Kidney (tissue), 14 donors: ENCODE measurements around the gene NKX2-4. TPM values are rescaled to one million over a fixed set of nuclear protein-coding genes. Genes with fewer than 3 reads are reported as not detected.

Source experiments
- DNase-seq, 5 donors: peaks; one replicate each; pipeline ENCODE4 v3.0.0-alpha.2; 2013 to 2020
- FAIRE-seq: peaks from 2 replicates; lab custom pipeline; 2012; peaks lifted over from hg19 to GRCh38; lab: Jason Lieb, UNC
- H3K27ac ChIP-seq, 2 donors: one replicate each; pipeline ENCODE4 v1.7.0; 2013; ENCODE audit warnings: low read depth in 2 of 2, low read length in 2 of 2, inconsistent platforms in 1 of 2
- H3K27me3 ChIP-seq: one replicate; pipeline ENCODE4 v1.7.1; 2013; ENCODE audit warnings: low read length, inconsistent platforms; ENCODE audit not compliant: control insufficient read depth, insufficient read depth
- H3K36me3 ChIP-seq, 3 donors: one replicate each; pipeline versions ENCODE4 v1.7.0 to v1.7.1; 2013; ENCODE audit warnings: low read length in 3 of 3, control low read depth in 1 of 3, inconsistent platforms in 1 of 3; ENCODE audit not compliant: insufficient read depth in 3 of 3, control insufficient read depth in 2 of 3
- H3K4me1 ChIP-seq, 3 donors: one replicate each; pipeline versions ENCODE4 v1.7.0 to v1.7.1; 2013; ENCODE audit warnings: low read length in 3 of 3, inconsistent platforms in 1 of 3, low read depth in 1 of 3; ENCODE audit not compliant: control insufficient read depth in 2 of 3, insufficient read depth in 2 of 3
- H3K4me3 ChIP-seq, 3 donors: one replicate each; pipeline versions ENCODE4 v1.7.0 to v1.8.1; 2013; ENCODE audit warnings: low read length in 3 of 3, control low read depth in 1 of 3, inconsistent platforms in 1 of 3
- H3K9ac ChIP-seq, 3 donors: one replicate each; pipeline versions ENCODE4 v1.7.0 to v1.7.1; 2013; ENCODE audit warnings: low read length in 3 of 3, control low read depth in 1 of 3, inconsistent platforms in 1 of 3
- H3K9me3 ChIP-seq, 3 donors: one replicate each; pipeline versions ENCODE4 v1.7.0 to v1.7.1; 2013; ENCODE audit warnings: low read length in 3 of 3, control low read depth in 1 of 3, inconsistent platforms in 1 of 3; ENCODE audit not compliant: control insufficient read depth in 2 of 3, insufficient read depth in 1 of 3
- intact Hi-C: fragments of 100-400 bp; cut with DNase I; formaldehyde crosslinking; loops from one replicate; pipeline ENCODE4 v1.11.1; 2022
- polyA plus RNA-seq: library from polyadenylated mRNA; stranded (reverse); fragments of 350-450 nt; fragmentation: Illumina TruSeq; extraction: RNeasy Lipid Tissue Mini Kit (QIAGEN cat#74804); gene quantifications from one replicate; pipeline ENCODE4 v1.2.3, GENCODE V29; 2014; ENCODE audit warnings: low read depth, low replicate concordance; ENCODE audit not compliant: insufficient read depth
- total RNA-seq: library from RNA; stranded (reverse); fragmentation: NEBNext Ultra II Directional; extraction: Animal tissue kit (Norgen Biotek cat#: 25700); gene quantifications from one replicate; pipeline ENCODE4 v1.2.1, GENCODE V29; 2021
- TF ChIP-seq, protein P1 (sequence below): IDR thresholded peaks from 3 replicates; pipeline ENCODE4 v1.5.1; 2012; ENCODE audit warnings: mild to moderate bottlenecking, moderate library complexity, borderline replicate concordance; ENCODE audit not compliant: insufficient read depth; ENCODE audit errors: extremely low read depth
- donor health status: control.
- donor health status: control.
- donor health status: control.
- donor health status: control.
- donor health status: control.
- donor health status: DM: yes; HTN: yes; CAD: no.
- donor health status: Normal renal cell carcinoma (clear cell type).

The NKX2-4 gene
- total and polyA plus RNA-seq, 2 donors from 2014 or later = not detected

DNA sequence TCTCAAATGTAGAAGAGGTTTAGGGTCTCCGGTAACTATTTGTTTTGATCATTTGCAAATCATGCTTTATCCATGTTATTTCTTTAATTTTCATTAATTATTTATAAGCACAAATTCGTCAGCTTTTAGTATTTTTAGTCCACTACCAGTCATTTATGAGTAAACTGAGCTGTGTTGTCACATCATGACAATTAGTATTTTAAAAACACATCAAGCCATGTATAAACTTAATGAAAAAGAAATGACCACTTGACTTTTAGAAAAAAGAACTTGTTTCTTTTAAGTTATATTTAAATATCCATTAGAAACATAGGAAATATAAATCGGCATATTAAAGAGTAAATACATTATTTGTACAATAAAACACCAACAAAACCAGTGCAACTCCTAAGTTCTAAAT, 2.8 kb downstream of the NKX2-4 start:
- no peaks in the 10 kb centered on the region for H3K36me3 ChIP-seq
- peaks cover 62% of the 10 kb centered on the region for H3K27me3 ChIP-seq
- H3K4me1 ChIP-seq = no peaks in the 10 kb centered on the region
- no peak overlapping the region for H3K27ac ChIP-seq
- peak; percentile 11 for FAIRE-seq
- H3K9ac ChIP-seq = no peak overlapping the region
- no peak overlapping the region for H3K4me3 ChIP-seq
- peaks cover 0 to 4% (median 0%) of the 10 kb centered on the region in 3 donors for H3K9me3 ChIP-seq
- intact Hi-C loops = no loop called here
- TF ChIP-seq, protein P1, sequence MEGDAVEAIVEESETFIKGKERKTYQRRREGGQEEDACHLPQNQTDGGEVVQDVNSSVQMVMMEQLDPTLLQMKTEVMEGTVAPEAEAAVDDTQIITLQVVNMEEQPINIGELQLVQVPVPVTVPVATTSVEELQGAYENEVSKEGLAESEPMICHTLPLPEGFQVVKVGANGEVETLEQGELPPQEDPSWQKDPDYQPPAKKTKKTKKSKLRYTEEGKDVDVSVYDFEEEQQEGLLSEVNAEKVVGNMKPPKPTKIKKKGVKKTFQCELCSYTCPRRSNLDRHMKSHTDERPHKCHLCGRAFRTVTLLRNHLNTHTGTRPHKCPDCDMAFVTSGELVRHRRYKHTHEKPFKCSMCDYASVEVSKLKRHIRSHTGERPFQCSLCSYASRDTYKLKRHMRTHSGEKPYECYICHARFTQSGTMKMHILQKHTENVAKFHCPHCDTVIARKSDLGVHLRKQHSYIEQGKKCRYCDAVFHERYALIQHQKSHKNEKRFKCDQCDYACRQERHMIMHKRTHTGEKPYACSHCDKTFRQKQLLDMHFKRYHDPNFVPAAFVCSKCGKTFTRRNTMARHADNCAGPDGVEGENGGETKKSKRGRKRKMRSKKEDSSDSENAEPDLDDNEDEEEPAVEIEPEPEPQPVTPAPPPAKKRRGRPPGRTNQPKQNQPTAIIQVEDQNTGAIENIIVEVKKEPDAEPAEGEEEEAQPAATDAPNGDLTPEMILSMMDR = no peak
- DNase-seq = no peak

- no peaks in the 10 kb centered on the region for H3K36me3 ChIP-seq
- DNase-seq = peak in 1 of 5 donors; percentile 17
- H3K27ac ChIP-seq = no peak overlapping the region
- TF ChIP-seq, protein P1 = no peak
- no peak for FAIRE-seq
- no peak overlapping the region for H3K9ac ChIP-seq
- H3K4me3 ChIP-seq = no peak overlapping the region
- H3K4me1 ChIP-seq = no peaks in the 10 kb centered on the region
- H3K27me3 ChIP-seq = peaks cover 61% of the 10 kb centered on the region
- H3K9me3 ChIP-seq = peaks cover 0 to 4% (median 0%) of the 10 kb centered on the region in 3 donors
- intact Hi-C loops = no loop called here
These were observed 3.4 kb downstream of the NKX2-4 start for GRCh38 chr20:21393816-21394519.

DNA sequence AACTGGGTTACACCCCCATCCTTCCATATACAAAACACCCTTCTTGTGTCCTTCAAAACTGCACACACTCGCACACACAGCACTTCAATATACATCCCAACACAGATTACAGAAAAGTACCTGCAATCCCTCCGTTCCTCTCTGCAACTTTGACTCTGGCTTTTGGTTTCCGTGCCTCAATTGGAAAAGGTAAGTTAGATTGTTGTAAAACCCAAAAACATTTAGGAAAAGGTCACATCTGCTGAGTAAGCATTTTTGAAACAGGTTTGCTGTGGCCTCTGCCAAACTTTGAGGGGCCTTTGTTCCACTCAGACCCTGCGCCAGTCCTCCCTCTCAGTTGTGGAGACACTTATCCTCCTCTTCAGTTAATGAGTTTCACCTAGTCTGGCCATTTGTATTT, 4.2 kb downstream of the NKX2-4 start:
- intact Hi-C loops = no loop called here
- Histone ChIP-seq H3K36me3 (no peaks in the 10 kb centered on the region), H3K9ac (no peak overlapping the region), H3K27ac (no peak overlapping the region), H3K9me3 (peaks cover 0 to 4% (median 0%) of the 10 kb centered on the region in 3 donors), H3K27me3 (peaks cover 53% of the 10 kb centered on the region), H3K4me3 (no peak overlapping the region), H3K4me1 (no peaks in the 10 kb centered on the region)
- FAIRE-seq = no peak
- TF ChIP-seq, protein P1 = no peak
- DNase-seq = peak in 3 of 5 donors; percentile 11 to 49 (median 14)
